CD14-positive monocyte (primary cell): Measurements from ENCODE around the gene HIF3A. TPM values are rescaled to one million over a fixed set of nuclear protein-coding genes. Genes with fewer than 3 reads are reported as not detected.

Source experiments
- DNase-seq, 3 donors: peaks; one replicate each; pipeline ENCODE4 v3.0.0-alpha.2; 2011 to 2022
- H2AFZ ChIP-seq: 2 replicates; pipeline ENCODE4 v1.6.0; 2012; ENCODE audit warnings: mild to moderate bottlenecking, low read depth, low read length, inconsistent platforms; ENCODE audit not compliant: insufficient read depth, poor library complexity, severe bottlenecking
- H3K27ac ChIP-seq, 2 donors: 1 replicate in 1 of 2; 2 replicates in 1 of 2; pipeline ENCODE4 v1.5.1; 2012 to 2013; ENCODE audit warnings: low read length in 2 of 2, control low read depth in 1 of 2, inconsistent platforms in 1 of 2, low read depth in 1 of 2, mild to moderate bottlenecking in 1 of 2
- H3K27me3 ChIP-seq, 2 donors: one replicate each; pipeline versions ENCODE4 v1.6.0 to v1.6.1; 2011 to 2013; ENCODE audit warnings: low read length in 2 of 2; ENCODE audit not compliant: control insufficient read depth in 2 of 2, insufficient read depth in 2 of 2
- H3K36me3 ChIP-seq, 2 donors: replicated peaks in 1 of 2; 1 replicate in 1 of 2; 2 replicates in 1 of 2; pipeline versions ENCODE4 v1.5.1 to v1.6.1; 2012 to 2013; ENCODE audit warnings: low read length in 2 of 2, control low read depth in 1 of 2, inconsistent platforms in 1 of 2, mild to moderate bottlenecking in 1 of 2; ENCODE audit not compliant: insufficient read depth in 2 of 2, control insufficient read depth in 1 of 2
- H3K4me1 ChIP-seq, 2 donors: 1 replicate in 1 of 2; 2 replicates in 1 of 2; pipeline versions ENCODE4 v1.5.1 to v1.6.1; 2012 to 2013; ENCODE audit warnings: low read length in 2 of 2, control low read depth in 1 of 2, inconsistent platforms in 1 of 2, mild to moderate bottlenecking in 1 of 2, moderate library complexity in 1 of 2; ENCODE audit not compliant: insufficient read depth in 2 of 2, control insufficient read depth in 1 of 2
- H3K4me2 ChIP-seq: replicated peaks from 2 replicates; pipeline ENCODE3; 2012; ENCODE audit warnings: low read length, moderate library complexity, mild to moderate bottlenecking; ENCODE audit not compliant: poor library complexity, severe bottlenecking; ENCODE audit errors: extremely low read depth
- H3K4me3 ChIP-seq, 3 experiments: fragments of 200-600 bp in 1 of 3; sonication (generic) in 1 of 3; replicated peaks in 1 of 3; 1 replicate in 2 of 3; 2 replicates in 1 of 3; pipeline ENCODE4 v1.5.1; 2011 to 2013; ENCODE audit warnings: low read length in 3 of 3, mild to moderate bottlenecking in 3 of 3, control low read depth in 2 of 3, low read depth in 2 of 3, inconsistent platforms in 1 of 3, moderate library complexity in 1 of 3
- H3K79me2 ChIP-seq: 2 replicates; pipeline ENCODE4 v1.6.0; 2012; ENCODE audit warnings: mild to moderate bottlenecking, control low read depth, inconsistent platforms, low read length, moderate library complexity; ENCODE audit not compliant: insufficient read depth
- H3K9ac ChIP-seq: 2 replicates; pipeline ENCODE4 v1.6.0; 2017; ENCODE audit warnings: low read length, mild to moderate bottlenecking; ENCODE audit not compliant: insufficient read depth, poor library complexity, severe bottlenecking
- H3K9me3 ChIP-seq, 2 donors: replicated peaks in 1 of 2; 1 replicate in 1 of 2; 2 replicates in 1 of 2; pipeline versions ENCODE4 v1.5.1 to v1.6.1; 2012 to 2013; ENCODE audit warnings: low read length in 2 of 2, control low read depth in 1 of 2; ENCODE audit not compliant: control insufficient read depth in 1 of 2, insufficient read depth in 1 of 2
- H4K20me1 ChIP-seq: 2 replicates; pipeline ENCODE4 v1.6.0; 2012; ENCODE audit warnings: mild to moderate bottlenecking, low read length, control low read depth, moderate library complexity; ENCODE audit not compliant: insufficient read depth
- H3K27ac Mint-ChIP-seq, 7 donors: one replicate each; pipeline ENCODE4 v1.8.0; 2020; ENCODE audit warnings: mild to moderate bottlenecking in 7 of 7, mixed read lengths in 7 of 7, moderate library complexity in 6 of 7, inconsistent platforms in 2 of 7
- H3K27me3 Mint-ChIP-seq, 3 donors: one replicate each; pipeline ENCODE4 v1.8.0; 2021 to 2022; ENCODE audit warnings: low read depth in 3 of 3, mild to moderate bottlenecking in 3 of 3, mixed read lengths in 3 of 3, moderate library complexity in 3 of 3, inconsistent platforms in 1 of 3
- H3K36me3 Mint-ChIP-seq, 2 donors: one replicate each; pipeline ENCODE4 v1.8.0; 2020; ENCODE audit warnings: mixed read lengths in 2 of 2, inconsistent platforms in 1 of 2, mild to moderate bottlenecking in 1 of 2
- H3K4me1 Mint-ChIP-seq: one replicate; pipeline ENCODE4 v1.8.0; 2020; ENCODE audit warnings: mild to moderate bottlenecking, mixed read lengths
- H3K4me3 Mint-ChIP-seq, 2 donors: one replicate each; pipeline ENCODE4 v1.8.0; 2020; ENCODE audit warnings: mild to moderate bottlenecking in 2 of 2, mixed read lengths in 2 of 2, moderate library complexity in 1 of 2
- H3K9me3 Mint-ChIP-seq, 7 donors: one replicate each; pipeline ENCODE4 v1.8.0; 2020 to 2022; ENCODE audit warnings: mixed read lengths in 7 of 7, mild to moderate bottlenecking in 6 of 7, moderate library complexity in 6 of 7, inconsistent platforms in 2 of 7
- CTCF ChIP-seq: fragments of 200-600 bp; IDR thresholded peaks from one replicate; pipeline ENCODE4 v1.8.0; 2022; ENCODE audit warnings: antibody characterized with exemption, mild to moderate bottlenecking
- WGBS: methylation state at CpG from one replicate; pipeline ENCODE4 v1.1.5; 2013; ENCODE audit warnings: missing lambda C conversion rate; ENCODE audit not compliant: insufficient coverage; 5-methylcytosine and 5-hydroxymethylcytosine counted together
- intact Hi-C, 2 donors: fragments of 100-400 bp; cut with micrococcal nuclease; formaldehyde crosslinking; loops; one replicate each; pipeline versions ENCODE4 v1.15.0 to v1.15.1; 2023
- polyA plus RNA-seq, 3 donors: library from polyadenylated mRNA; depleted of rRNA in 1 of 3; unstranded in 2 of 3; stranded (reverse) in 1 of 3; fragments of 300-500 nt in 2 of 3; fragments of >200 nt in 1 of 3; fragmentation: Illumina TruSeq in 2 of 3; gene quantifications; 1 replicate in 2 of 3; 2 replicates in 1 of 3; pipeline ENCODE4 v1.2.3, GENCODE V29; 2012 to 2021

HIF3A gene
- polyA plus RNA-seq, 3 donors = not detected

GRCh38 chr19:46383846-46384245 is 87.0 kb downstream of the HIF3A start:
- no peaks in the 10 kb centered on the region for H4K20me1 ChIP-seq
- H3K36me3 ChIP-seq = peaks cover 85 to 100% of the 10 kb centered on the region in 2 donors
- intact Hi-C loops = no loop called here
- H3K4me1 ChIP-seq = no peaks in the 10 kb centered on the region
- no peak overlapping the region for H3K27ac ChIP-seq
- Mint-ChIP-seq H3K4me1 (no peaks in the 10 kb centered on the region), H3K9me3 (peaks cover 0 to 3% (median 0%) of the 10 kb centered on the region in 7 donors), H3K36me3 (peaks cover 80 to 93% of the 10 kb centered on the region in 2 donors), H3K27me3 (peaks cover 0 to 2% (median 0%) of the 10 kb centered on the region in 3 donors), H3K4me3 (no peak overlapping the region), H3K27ac (peak overlapping the region in 1 of 7 donors; percentile 64)
- no peak for TF ChIP-seq CTCF
- no peak overlapping the region for H2AFZ ChIP-seq
- H3K4me2 ChIP-seq = no peak overlapping the region
- WGBS = 98% methylated on average over 6 of the region's 7 CpGs
- H3K79me2 ChIP-seq = no peaks in the 10 kb centered on the region
- no peak for DNase-seq
- no peaks in the 10 kb centered on the region for H3K9me3 ChIP-seq
- no peak overlapping the region for H3K9ac ChIP-seq
- no peak overlapping the region for H3K4me3 ChIP-seq
- H3K27me3 ChIP-seq = no peaks in the 10 kb centered on the region

- Mint-ChIP-seq H3K4me1 (no peaks in the 10 kb centered on the region), H3K27ac (no peak overlapping the region), H3K9me3 (peaks cover 0 to 3% (median 0%) of the 10 kb centered on the region in 7 donors), H3K27me3 (peaks cover 0 to 2% (median 1%) of the 10 kb centered on the region in 3 donors), H3K4me3 (no peak overlapping the region), H3K36me3 (peaks cover 84 to 95% of the 10 kb centered on the region in 2 donors)
- no peaks in the 10 kb centered on the region for H3K27me3 ChIP-seq
- H3K4me3 ChIP-seq = no peak overlapping the region
- H3K9ac ChIP-seq = no peak overlapping the region
- WGBS = 100% methylated on average over 7 of the region's 11 CpGs
- no peaks in the 10 kb centered on the region for H3K79me2 ChIP-seq
- no peak for TF ChIP-seq CTCF
- no peak for DNase-seq
- H3K27ac ChIP-seq = no peak overlapping the region
- no peaks in the 10 kb centered on the region for H3K4me1 ChIP-seq
- H4K20me1 ChIP-seq = no peaks in the 10 kb centered on the region
- intact Hi-C loops = no loop called here
- H2AFZ ChIP-seq = no peak overlapping the region
- no peak overlapping the region for H3K4me2 ChIP-seq
- H3K9me3 ChIP-seq = no peaks in the 10 kb centered on the region
- H3K36me3 ChIP-seq = peaks cover 87 to 100% of the 10 kb centered on the region in 2 donors
These were observed 87.6 kb downstream of the HIF3A start for GRCh38 chr19:46384396-46384795.
